ENCODE measurements around the gene CCDC17. TPM values are rescaled to one million over a fixed set of nuclear protein-coding genes. Genes with fewer than 3 reads are reported as not detected.

CCDC17 gene
- total RNA-seq, 4 donors from 2014 or later = 9.0 to 21.3 (median 10.0) TPM

DNA sequence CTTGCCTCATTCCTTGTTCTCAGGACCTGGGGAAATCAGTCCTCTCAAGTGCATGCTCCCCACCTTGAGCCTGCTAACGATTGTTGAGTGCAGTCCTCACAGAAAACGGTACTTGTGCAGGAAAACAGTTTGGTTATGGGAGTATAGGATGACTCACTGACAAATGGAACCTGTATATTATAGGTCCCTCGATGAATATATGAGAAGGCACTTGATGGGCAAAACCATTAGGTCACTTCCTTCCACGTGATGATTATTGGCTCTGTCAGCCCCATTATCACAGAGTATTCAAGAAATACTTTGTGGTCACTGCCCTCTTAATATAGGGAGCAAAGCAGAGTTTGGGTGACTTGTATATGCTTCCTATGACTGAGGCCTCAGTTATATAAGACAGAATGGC, 6.2 kb downstream of the CCDC17 start:
- peaks cover 0 to 44% (median 20%) of the 10 kb centered on the region in 4 donors for H3K36me3 ChIP-seq
- 79 to 80% methylated on average over 3 to 4 of the region's 4 CpGs for WGBS, 2 donors (ENCODE audit: low coverage in 1 of 2)
- H3K4me1 ChIP-seq = peaks cover 0 to 11% (median 6%) of the 10 kb centered on the region in 4 donors
- TF ChIP-seq POLR2A (IDR thresholded peaks at IDR 0.05) (no peak), POLR2AphosphoS5 (IDR thresholded peaks at IDR 0.05) (no peak), EP300 (IDR thresholded peaks at IDR 0.05; ENCODE audit: low read depth) (no peak)
- TF ChIP-seq, protein P1, sequence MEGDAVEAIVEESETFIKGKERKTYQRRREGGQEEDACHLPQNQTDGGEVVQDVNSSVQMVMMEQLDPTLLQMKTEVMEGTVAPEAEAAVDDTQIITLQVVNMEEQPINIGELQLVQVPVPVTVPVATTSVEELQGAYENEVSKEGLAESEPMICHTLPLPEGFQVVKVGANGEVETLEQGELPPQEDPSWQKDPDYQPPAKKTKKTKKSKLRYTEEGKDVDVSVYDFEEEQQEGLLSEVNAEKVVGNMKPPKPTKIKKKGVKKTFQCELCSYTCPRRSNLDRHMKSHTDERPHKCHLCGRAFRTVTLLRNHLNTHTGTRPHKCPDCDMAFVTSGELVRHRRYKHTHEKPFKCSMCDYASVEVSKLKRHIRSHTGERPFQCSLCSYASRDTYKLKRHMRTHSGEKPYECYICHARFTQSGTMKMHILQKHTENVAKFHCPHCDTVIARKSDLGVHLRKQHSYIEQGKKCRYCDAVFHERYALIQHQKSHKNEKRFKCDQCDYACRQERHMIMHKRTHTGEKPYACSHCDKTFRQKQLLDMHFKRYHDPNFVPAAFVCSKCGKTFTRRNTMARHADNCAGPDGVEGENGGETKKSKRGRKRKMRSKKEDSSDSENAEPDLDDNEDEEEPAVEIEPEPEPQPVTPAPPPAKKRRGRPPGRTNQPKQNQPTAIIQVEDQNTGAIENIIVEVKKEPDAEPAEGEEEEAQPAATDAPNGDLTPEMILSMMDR (IDR thresholded peaks at IDR 0.05) = no peak
- no peak overlapping the region for H3K4me3 ChIP-seq
- in situ Hi-C loops (cut with MboI; ENCODE audit: low pct_ligation_motif_present in 1 of 4, low pct_unique_long_range_greater_than_20kb in 1 of 4, low sequenced_read_pairs in 3 of 4) (no loop called here), intact Hi-C loops (cut with DNase I; ENCODE audit: low total_unique reads) (no loop called here)
- no peak for DNase-seq
- no peaks in the 10 kb centered on the region for H3K27me3 ChIP-seq
- H3K27ac ChIP-seq = no peak overlapping the region
- H3K9me3 ChIP-seq = no peaks in the 10 kb centered on the region

DNA sequence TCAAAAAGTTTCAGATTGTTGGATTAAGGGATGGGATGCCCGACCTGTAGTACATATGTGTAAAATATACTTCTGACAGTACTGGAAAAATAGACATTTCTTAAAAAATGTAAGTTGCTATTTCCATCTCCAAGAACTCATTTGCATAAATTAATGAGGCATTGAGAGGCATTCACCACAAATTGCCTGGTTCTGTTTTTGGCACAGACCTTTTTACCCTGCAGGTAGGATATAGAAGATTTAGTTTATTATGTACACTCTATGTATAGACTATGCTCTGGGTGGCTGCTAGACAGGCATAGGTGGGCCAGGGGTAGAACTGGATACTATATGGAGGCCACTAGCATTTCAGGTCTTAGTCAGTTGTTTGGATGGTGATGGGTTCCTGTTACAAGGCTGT, 8.0 kb downstream of the CCDC17 start:
- H3K36me3 ChIP-seq = peaks cover 0 to 44% (median 20%) of the 10 kb centered on the region in 4 donors
- in situ Hi-C loops (cut with MboI; ENCODE audit: low pct_ligation_motif_present in 1 of 4, low pct_unique_long_range_greater_than_20kb in 1 of 4, low sequenced_read_pairs in 3 of 4) = no loop called here
- no peaks in the 10 kb centered on the region for H3K9me3 ChIP-seq
- no peak for TF ChIP-seq EP300 (IDR thresholded peaks at IDR 0.05; ENCODE audit: low read depth)
- TF ChIP-seq POLR2AphosphoS5 (IDR thresholded peaks at IDR 0.05) = no peak
- TF ChIP-seq POLR2A (IDR thresholded peaks at IDR 0.05) = no peak
- TF ChIP-seq, protein P1 (IDR thresholded peaks at IDR 0.05) = no peak
- no peaks in the 10 kb centered on the region for H3K27me3 ChIP-seq
- no peak overlapping the region for H3K4me3 ChIP-seq
- intact Hi-C loops (cut with DNase I; ENCODE audit: low total_unique reads) = no loop called here
- no peaks in the 10 kb centered on the region for H3K4me1 ChIP-seq
- no peak for DNase-seq
- WGBS, 2 donors (ENCODE audit: low coverage in 1 of 2) = 77 to 89% methylated on average over 1 of the region's 1 CpG
- H3K27ac ChIP-seq = no peak overlapping the region

DNA sequence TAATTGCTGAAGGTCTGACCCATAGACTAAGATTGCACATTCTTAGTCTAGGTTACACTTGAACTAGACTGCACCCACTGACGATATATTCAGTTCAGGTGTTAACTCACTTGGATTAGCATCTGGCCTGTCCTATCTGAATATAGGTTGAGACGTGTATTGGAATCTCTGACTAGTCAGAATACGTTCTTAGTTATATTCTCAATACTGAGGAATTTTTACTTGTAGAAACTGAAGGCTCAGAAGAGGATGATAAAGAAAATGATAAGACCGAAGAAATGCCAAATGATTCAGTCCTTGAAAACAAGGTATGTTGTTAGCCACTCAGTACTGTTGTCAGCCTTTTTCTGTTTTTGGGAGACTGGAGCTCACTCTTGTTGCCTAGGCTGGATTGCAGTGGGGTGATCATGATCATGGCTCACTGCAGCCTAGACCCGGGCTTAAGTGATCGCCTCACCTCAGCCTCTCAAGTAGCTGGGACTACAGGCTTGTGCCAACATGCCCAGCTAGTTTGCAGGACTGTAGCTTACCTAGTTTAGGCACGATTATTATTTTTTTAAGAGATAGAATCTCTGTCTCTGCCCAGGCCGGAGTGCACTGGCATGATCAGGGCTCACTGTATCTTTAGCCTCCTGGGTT, 10.8 kb downstream of the CCDC17 start:
- Histone ChIP-seq H3K4me3 (no peak overlapping the region), H3K36me3 (peaks cover 0 to 40% (median 18%) of the 10 kb centered on the region in 4 donors), H3K27ac (no peak overlapping the region), H3K4me1 (no peaks in the 10 kb centered on the region), H3K9me3 (no peaks in the 10 kb centered on the region), H3K27me3 (no peaks in the 10 kb centered on the region)
- in situ Hi-C loops (cut with MboI; ENCODE audit: low pct_ligation_motif_present in 1 of 4, low pct_unique_long_range_greater_than_20kb in 1 of 4, low sequenced_read_pairs in 3 of 4) = no loop called here
- intact Hi-C loops (cut with DNase I; ENCODE audit: low total_unique reads) = no loop called here
- no peak for DNase-seq
- WGBS, 2 donors (ENCODE audit: low coverage in 1 of 2) = 82 to 93% methylated on average over 8 of the region's 8 CpGs
- TF ChIP-seq, protein P1 (IDR thresholded peaks at IDR 0.05) = no peak

DNA sequence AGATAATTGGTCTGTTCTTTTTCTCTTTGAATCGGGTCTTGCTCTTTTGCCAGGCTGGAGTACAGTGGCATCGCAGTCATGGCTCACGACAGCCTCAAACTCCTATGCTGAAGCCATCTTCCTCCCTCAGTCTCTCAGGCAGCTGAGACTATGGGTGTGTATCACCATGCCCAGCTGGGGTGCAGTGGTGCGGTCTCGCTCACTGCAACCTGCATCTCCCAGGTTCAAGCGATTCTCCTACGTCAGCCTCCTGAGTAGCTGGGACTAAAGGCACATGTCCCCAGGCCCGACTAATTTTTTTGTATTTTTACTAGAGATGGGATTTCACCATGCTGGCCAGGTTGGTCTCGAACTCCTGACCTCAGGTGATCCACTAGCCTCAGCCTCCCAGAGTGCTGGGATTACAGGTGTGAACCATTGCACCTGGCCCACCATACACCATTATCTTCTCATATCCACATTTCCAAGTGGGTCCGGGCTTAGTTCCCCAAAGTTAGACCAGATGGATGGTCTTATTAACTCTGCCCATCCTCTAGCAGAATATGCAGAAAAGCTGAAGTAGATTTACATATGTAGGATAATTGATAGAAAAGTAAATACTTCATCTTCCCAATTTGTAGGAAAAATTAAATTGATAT, 13.1 kb downstream of the CCDC17 start:
- no peak for DNase-seq
- Histone ChIP-seq H3K27me3 (no peaks in the 10 kb centered on the region), H3K4me1 (no peaks in the 10 kb centered on the region), H3K9me3 (no peaks in the 10 kb centered on the region), H3K27ac (no peak overlapping the region), H3K36me3 (peaks cover 0 to 32% (median 7%) of the 10 kb centered on the region in 4 donors), H3K4me3 (no peak overlapping the region)
- intact Hi-C loops (cut with DNase I; ENCODE audit: low total_unique reads) = no loop called here
- TF ChIP-seq POLR2A (IDR thresholded peaks at IDR 0.05) = no peak
- no peak for TF ChIP-seq EP300 (IDR thresholded peaks at IDR 0.05; ENCODE audit: low read depth)
- TF ChIP-seq, protein P1 (IDR thresholded peaks at IDR 0.05) = no peak
- TF ChIP-seq POLR2AphosphoS5 (IDR thresholded peaks at IDR 0.05) = no peak
- in situ Hi-C loops (cut with MboI; ENCODE audit: low pct_ligation_motif_present in 1 of 4, low pct_unique_long_range_greater_than_20kb in 1 of 4, low sequenced_read_pairs in 3 of 4) = no loop called here
- WGBS, 2 donors (ENCODE audit: low coverage in 1 of 2) = 95 to 100% methylated on average over 4 to 10 of the region's 10 CpGs
